H1 (cell line): Measurements from ENCODE around the gene SOWAHC.

Source experiments
- CEBPB ChIP-seq: IDR thresholded peaks from 2 replicates; pipeline ENCODE4 v1.6.1; 2012; ENCODE audit warnings: low read depth, low read length
- CTCF ChIP-seq, 3 experiments: IDR thresholded peaks; 1 replicate in 2 of 3; 2 replicates in 1 of 3; pipeline versions ENCODE4 v1.5.1 to v1.6.1; 2011; ENCODE audit warnings: low read length in 3 of 3, mild to moderate bottlenecking in 3 of 3, inconsistent platforms in 2 of 3, low read depth in 1 of 3, moderate library complexity in 1 of 3; ENCODE audit not compliant: insufficient read depth in 1 of 3; ENCODE audit errors: control extremely low read depth in 1 of 3
- JUND ChIP-seq: IDR thresholded peaks from 2 replicates; pipeline ENCODE4 v1.6.1; 2011; ENCODE audit warnings: mild to moderate bottlenecking, improper control_type of control experiment, low read length
- POLR2A ChIP-seq, 2 experiments: IDR thresholded peaks; 1 replicate in 1 of 2; 2 replicates in 1 of 2; pipeline ENCODE4 v1.6.1; 2011; ENCODE audit warnings: low read depth in 2 of 2, low read length in 2 of 2, mild to moderate bottlenecking in 2 of 2; ENCODE audit errors: control extremely low read depth in 1 of 2
- RAD21 ChIP-seq, 2 experiments: IDR thresholded peaks in 1 of 2; conservative IDR thresholded peaks in 1 of 2; 2 replicates each; pipeline ENCODE4 v1.6.1; 2011; ENCODE audit warnings: low read depth in 2 of 2, low read length in 2 of 2, improper control_type of control experiment in 1 of 2, inconsistent platforms in 1 of 2, mild to moderate bottlenecking in 1 of 2, moderate library complexity in 1 of 2
- RBBP5 ChIP-seq: IDR thresholded peaks from 2 replicates; pipeline ENCODE4 v1.7.1; 2012; ENCODE audit warnings: low read depth, mild to moderate bottlenecking, inconsistent platforms, low read length, moderate library complexity, borderline replicate concordance
- RXRA ChIP-seq: IDR thresholded peaks from 2 replicates; pipeline ENCODE4 v1.6.1; 2011; ENCODE audit warnings: low read depth, mild to moderate bottlenecking, low read length, moderate library complexity; ENCODE audit not compliant: insufficient read depth
- SP1 ChIP-seq: IDR thresholded peaks from 2 replicates; pipeline ENCODE4 v1.6.1; 2011; ENCODE audit warnings: low read depth, low read length
- ZNF274 ChIP-seq: IDR thresholded peaks from 2 replicates; pipeline ENCODE4 v1.7.0; 2012; ENCODE audit warnings: low read length, borderline replicate concordance; ENCODE audit errors: extremely low read depth

- TF ChIP-seq ZNF274 (no peak), RXRA (no peak), CTCF (IDR thresholded peaks at IDR 0.05; ENCODE audit: control extremely low read depth in 1 of 3, insufficient read depth in 1 of 3, low read depth in 1 of 3, low read length in 3 of 3) (no peak), CEBPB (no peak), RAD21 (IDR thresholded peaks at IDR 0.05 in 1 of 2, conservative IDR thresholded peaks at IDR 0.05 in 1 of 2; ENCODE audit: low read depth in 2 of 2, low read length in 2 of 2) (no peak), JUND (no peak), POLR2A (IDR thresholded peaks at IDR 0.05; ENCODE audit: control extremely low read depth in 1 of 2, low read depth in 2 of 2, low read length in 2 of 2) (no peak), RBBP5 (no peak), SP1 (no peak)
These were observed 23.0 kb upstream of the SOWAHC start for GRCh38 chr2:109591206-109591605.
